HAP-1 (cell line): ENCODE data around the gene ARMC12.

Experiments
- DNase-seq, 2 experiments: peaks; one replicate each; pipeline ENCODE4 v3.0.0-alpha.2; 2016 to 2020; ENCODE audit warnings: low spot score in 2 of 2
- H3K27me3 ChIP-seq: fragments of 250-450 bp; sonication (Bioruptor Pico); 2 replicates; pipeline ENCODE4 v1.5.1; 2020; ENCODE audit warnings: low read depth, mild to moderate bottlenecking, moderate library complexity
- H3K36me3 ChIP-seq: fragments of 250-450 bp; sonication (Bioruptor Pico); replicated peaks from 2 replicates; pipeline ENCODE4 v1.5.1; 2020; ENCODE audit warnings: mild to moderate bottlenecking
- H3K4me1 ChIP-seq: fragments of 250-450 bp; sonication (Bioruptor Pico); 2 replicates; pipeline ENCODE4 v1.5.1; 2020; ENCODE audit warnings: mild to moderate bottlenecking
- H3K4me3 ChIP-seq: fragments of 250-450 bp; sonication (Bioruptor Pico); 2 replicates; pipeline ENCODE4 v1.5.1; 2020; ENCODE audit warnings: mild to moderate bottlenecking, moderate library complexity
- H3K9me3 ChIP-seq: fragments of 250-450 bp; sonication (Bioruptor Pico); 2 replicates; pipeline ENCODE4 v1.5.1; 2020; ENCODE audit warnings: mild to moderate bottlenecking, moderate library complexity
- in situ Hi-C: fragments of 300-500 bp; cut with MboI; formaldehyde crosslinking; loops from 3 replicates; pipeline ENCODE4 v1.14.3; 2020; ENCODE audit warnings: low sequenced_read_pairs, inconsistent platforms, mixed read lengths

Gene ARMC12

DNA sequence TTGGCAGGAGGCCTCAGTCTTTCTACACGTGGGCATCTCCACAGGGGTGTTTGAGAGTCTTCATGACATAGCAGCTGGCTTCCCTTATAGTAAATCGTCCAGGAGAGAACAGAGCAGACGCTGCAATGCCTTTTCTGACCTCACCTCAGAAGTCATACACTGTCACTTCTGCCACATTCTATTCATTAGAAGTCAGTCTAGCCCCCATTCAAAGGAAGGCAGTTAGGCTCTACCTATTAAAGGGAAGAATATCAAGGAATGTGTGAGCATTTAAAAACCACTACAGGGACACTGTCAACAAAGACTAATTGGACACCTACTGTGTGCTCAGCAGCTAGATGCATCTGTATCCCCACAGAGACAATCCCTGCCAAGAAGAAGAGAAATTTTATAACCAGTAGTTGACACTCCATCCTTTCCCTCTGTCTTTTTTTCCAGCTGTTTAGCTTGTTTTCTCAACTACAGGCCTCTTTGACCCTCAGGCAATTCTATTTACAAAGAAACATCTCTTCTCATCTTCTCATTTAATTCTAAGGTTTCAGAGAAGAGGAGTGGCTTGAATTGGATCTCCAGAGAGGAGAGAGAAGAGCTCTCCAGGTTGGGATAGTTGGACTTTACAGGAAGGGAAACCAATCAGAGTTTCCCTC is 18.6 kb downstream of the ARMC12 start:
- no peaks in the 10 kb centered on the region for H3K9me3 ChIP-seq
- in situ Hi-C loops = no loop called here

DNA sequence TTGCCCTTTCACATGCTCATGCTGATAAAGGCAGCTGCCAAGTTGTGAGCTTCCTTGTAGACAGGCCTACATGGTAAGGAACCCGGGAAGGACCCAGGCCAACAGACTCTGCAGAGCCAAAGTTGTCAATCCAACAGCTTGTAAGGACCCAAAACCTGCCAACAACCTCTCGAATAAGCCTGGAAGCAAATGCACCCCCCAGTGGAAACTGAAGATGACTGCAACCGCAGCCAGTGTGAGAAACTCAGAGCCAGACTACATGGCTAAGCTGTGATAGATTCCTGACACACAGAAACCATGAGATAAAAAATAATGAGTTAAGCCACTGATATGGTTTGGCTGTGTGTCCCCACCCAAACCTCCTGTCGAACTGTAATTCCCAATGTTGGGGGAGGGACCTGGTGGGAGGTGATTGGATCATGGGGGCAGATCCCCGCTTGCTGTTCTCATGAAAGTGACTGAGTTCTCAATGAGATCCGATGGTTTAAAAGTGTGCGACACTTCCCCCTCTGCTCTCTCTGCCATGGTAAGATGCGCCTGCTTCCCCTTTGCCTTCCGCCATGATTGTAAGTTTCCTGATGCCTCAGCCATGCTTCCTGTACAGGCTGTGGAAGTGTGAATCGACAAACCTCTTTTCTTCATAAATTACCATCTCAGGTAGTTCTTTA is 20.8 kb downstream of the ARMC12 start:
- no peak overlapping the region for H3K4me3 ChIP-seq
- H3K9me3 ChIP-seq = no peaks in the 10 kb centered on the region
- in situ Hi-C loops = no loop called here
- no peaks in the 10 kb centered on the region for H3K27me3 ChIP-seq
- no peaks in the 10 kb centered on the region for H3K36me3 ChIP-seq
- no peaks in the 10 kb centered on the region for H3K4me1 ChIP-seq
- DNase-seq = peak; percentile 38 to 57

More for the DNA sequence above, 18.6 kb downstream of the ARMC12 start:
- H3K4me3 ChIP-seq = no peak overlapping the region
- H3K4me1 ChIP-seq = no peaks in the 10 kb centered on the region
- no peaks in the 10 kb centered on the region for H3K36me3 ChIP-seq
- DNase-seq = no peak
- no peaks in the 10 kb centered on the region for H3K27me3 ChIP-seq

DNA sequence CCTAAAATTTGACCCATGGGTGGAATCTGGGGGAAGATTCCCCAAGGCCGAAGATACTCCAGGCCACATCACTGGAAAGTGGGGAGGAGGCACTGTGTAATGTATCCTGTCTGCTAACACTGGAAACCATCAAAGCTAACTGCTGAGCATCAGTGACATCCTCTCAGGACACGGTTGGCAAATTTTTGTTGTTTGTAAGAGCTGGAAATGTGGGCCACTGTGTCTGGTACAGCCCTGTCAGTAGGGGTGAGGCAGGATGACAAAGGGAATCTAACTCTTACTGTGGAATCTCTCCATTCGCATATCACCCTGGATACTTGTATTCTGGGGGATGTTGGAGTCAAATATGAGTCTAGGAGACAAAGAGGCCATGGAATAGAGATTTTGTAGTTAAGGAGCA is 22.6 kb downstream of the ARMC12 start:
- in situ Hi-C loops = no loop called here
- peaks cover 12% of the 10 kb centered on the region; the same call in 1 of the 2 replicates for H3K27me3 ChIP-seq

GRCh38 chr6:35765739-35766138 is 28.9 kb downstream of the ARMC12 start:
- peaks cover 17% of the 10 kb centered on the region for H3K27me3 ChIP-seq
- H3K4me1 ChIP-seq = peaks cover 8% of the 10 kb centered on the region
- H3K9me3 ChIP-seq = no peaks in the 10 kb centered on the region; the same call in 1 of the 2 replicates
- no peak overlapping the region for H3K4me3 ChIP-seq
- in situ Hi-C loops = no loop called here
- no peak for DNase-seq
- H3K36me3 ChIP-seq = no peaks in the 10 kb centered on the region

More for the DNA sequence above, 22.6 kb downstream of the ARMC12 start:
- H3K4me1 ChIP-seq = peaks cover 3% of the 10 kb centered on the region; the same call in 1 of the 2 replicates
- no peak overlapping the region for H3K4me3 ChIP-seq
- DNase-seq = no peak
- H3K9me3 ChIP-seq = no peaks in the 10 kb centered on the region
- H3K36me3 ChIP-seq = no peaks in the 10 kb centered on the region

DNA sequence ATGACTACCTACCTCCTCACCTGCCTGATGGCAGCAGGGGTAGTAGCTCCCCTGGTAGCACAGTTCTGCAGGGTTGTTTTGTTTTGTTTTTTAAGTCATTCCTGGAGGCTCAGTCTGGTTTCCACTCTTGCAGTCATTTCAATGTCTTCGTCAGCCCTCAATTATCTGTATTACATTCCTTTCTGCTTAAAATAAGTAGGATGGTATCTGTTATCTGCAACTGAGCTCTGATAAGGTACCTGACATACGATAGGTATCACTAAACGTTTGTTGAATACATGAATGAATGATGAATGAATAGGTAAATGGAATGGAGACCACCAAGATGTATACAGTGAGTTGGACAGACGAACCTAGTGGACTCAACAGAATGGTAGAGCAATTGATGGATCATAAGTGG is 32.4 kb downstream of the ARMC12 start:
- H3K36me3 ChIP-seq = no peaks in the 10 kb centered on the region
- in situ Hi-C loops = no loop called here
- H3K27me3 ChIP-seq = peaks cover 7% of the 10 kb centered on the region
- no peak overlapping the region for H3K4me3 ChIP-seq
- H3K9me3 ChIP-seq = no peaks in the 10 kb centered on the region; the same call in 1 of the 2 replicates
- peaks cover 5% of the 10 kb centered on the region for H3K4me1 ChIP-seq
- no peak for DNase-seq

DNA sequence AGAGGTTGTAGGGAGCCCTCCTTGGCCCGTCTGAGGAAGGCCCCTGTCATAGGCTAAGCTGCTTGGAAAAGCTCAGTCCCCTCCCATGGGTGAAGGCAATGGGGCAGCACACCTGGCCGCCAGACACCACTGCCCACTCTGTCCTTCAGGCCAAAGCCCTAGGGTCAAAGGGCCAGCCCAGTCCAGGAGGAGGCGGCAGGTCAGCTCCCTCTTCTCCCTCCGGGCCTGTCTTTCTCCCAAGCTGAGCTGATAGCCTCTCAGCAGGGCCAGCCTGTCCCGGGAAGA is 34.5 kb downstream of the ARMC12 start:
- Histone ChIP-seq H3K9me3 (no peaks in the 10 kb centered on the region; the same call in 1 of the 2 replicates), H3K27me3 (peaks cover 5% of the 10 kb centered on the region; the same call in 1 of the 2 replicates), H3K36me3 (no peaks in the 10 kb centered on the region), H3K4me1 (peaks cover 3% of the 10 kb centered on the region), H3K4me3 (no peak overlapping the region)
- in situ Hi-C loops = no loop called here
- DNase-seq = no peak

- H3K27me3 ChIP-seq = no peaks in the 10 kb centered on the region
Measured at GRCh38 chr6:35774116-35774794, 37.4 kb downstream of the ARMC12 start.

GRCh38 chr6:35775031-35775430 is 38.2 kb downstream of the ARMC12 start:
- peaks cover 7% of the 10 kb centered on the region for H3K4me1 ChIP-seq
- DNase-seq = no peak
- no peaks in the 10 kb centered on the region for H3K27me3 ChIP-seq
- H3K9me3 ChIP-seq = no peaks in the 10 kb centered on the region
- in situ Hi-C loops = no loop called here
- H3K4me3 ChIP-seq = no peak overlapping the region
- no peaks in the 10 kb centered on the region for H3K36me3 ChIP-seq

More at GRCh38 chr6:35774116-35774794, 37.4 kb downstream of the ARMC12 start:
- peaks cover 7% of the 10 kb centered on the region for H3K4me1 ChIP-seq
- in situ Hi-C loops = no loop called here
- no peaks in the 10 kb centered on the region for H3K9me3 ChIP-seq
- H3K36me3 ChIP-seq = no peaks in the 10 kb centered on the region
- H3K4me3 ChIP-seq = no peak overlapping the region
- no peak for DNase-seq

- H3K27me3 ChIP-seq = no peaks in the 10 kb centered on the region
- H3K4me3 ChIP-seq = peak within 1 kb of the TSS; percentile 36
- H3K4me1 ChIP-seq = peaks cover 7% of the 10 kb centered on the region
- no peaks in the 10 kb centered on the region for H3K9me3 ChIP-seq
- in situ Hi-C loops = no loop called here
- no peaks in the 10 kb centered on the region for H3K36me3 ChIP-seq
- peak; percentile 38 to 76 for DNase-seq
Measured at GRCh38 chr6:35776364-35777215, 39.8 kb downstream of the ARMC12 start, which contains the start of gene CLPSL2. Gene CLPSL2 (plus strand): TSS chr6:35776598. CDS start chr6:35776619, 21 bp downstream.

DNA sequence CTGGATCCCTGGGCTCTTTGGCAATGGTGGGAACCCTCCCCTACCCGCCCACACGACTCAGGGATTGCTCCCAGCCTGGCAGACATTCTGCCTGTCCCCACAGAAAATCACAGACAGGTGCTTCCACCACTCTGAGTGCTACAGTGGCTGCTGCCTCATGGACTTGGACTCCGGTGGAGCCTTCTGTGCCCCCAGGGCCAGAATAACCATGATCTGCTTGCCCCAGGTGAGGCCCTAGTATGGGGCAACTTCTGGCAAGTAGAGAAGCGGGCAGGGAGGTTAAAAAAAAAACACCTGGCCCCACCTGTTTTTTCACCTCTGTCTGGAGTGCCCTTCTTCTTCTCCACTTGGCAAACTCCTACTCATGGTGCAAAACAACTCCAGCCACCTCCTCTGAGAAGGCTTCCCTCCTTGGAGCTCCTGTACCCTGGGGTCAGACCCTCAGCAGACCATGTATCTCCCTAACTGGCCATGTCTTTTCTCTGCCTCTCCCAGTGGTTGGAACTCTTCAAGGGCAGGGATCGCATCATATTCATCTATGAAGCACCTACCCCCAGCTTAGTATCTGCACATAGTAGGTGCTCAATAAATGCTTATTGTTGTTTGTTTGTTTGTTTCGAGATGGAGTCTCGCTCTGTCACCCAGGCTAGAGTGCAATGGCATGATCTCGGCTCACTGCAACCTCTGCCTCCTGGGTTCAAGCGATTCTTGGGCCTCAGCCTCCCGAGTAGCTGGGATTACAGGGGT is 40.7 kb downstream of the ARMC12 start:
- H3K27me3 ChIP-seq = no peaks in the 10 kb centered on the region
- no peaks in the 10 kb centered on the region for H3K36me3 ChIP-seq
- in situ Hi-C loops = no loop called here
- no peak for DNase-seq
- peaks cover 7% of the 10 kb centered on the region for H3K4me1 ChIP-seq
- H3K9me3 ChIP-seq = no peaks in the 10 kb centered on the region
- H3K4me3 ChIP-seq = no peak overlapping the region

DNA sequence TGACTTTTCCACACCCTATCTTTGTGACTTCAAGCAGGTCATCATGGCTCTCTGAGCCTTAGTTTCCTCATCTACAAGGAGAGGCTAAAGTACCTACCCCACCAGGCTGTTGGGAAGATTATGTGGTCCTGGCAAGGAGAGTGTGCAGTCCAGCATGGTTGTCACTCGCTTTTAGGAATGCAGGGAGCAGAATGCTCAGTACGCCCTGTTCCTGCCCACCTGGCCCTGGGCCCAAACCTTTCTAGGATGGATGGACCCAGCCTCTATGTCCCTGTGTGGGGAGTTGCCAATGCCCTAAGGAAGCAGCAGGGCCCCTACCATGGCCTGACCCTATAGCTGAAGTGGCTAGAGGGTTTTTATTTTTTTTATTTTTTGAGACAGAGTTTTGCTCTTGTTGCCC is 41.6 kb downstream of the ARMC12 start:
- Histone ChIP-seq H3K36me3 (no peaks in the 10 kb centered on the region), H3K4me3 (no peak overlapping the region), H3K9me3 (no peaks in the 10 kb centered on the region), H3K4me1 (peaks cover 11% of the 10 kb centered on the region), H3K27me3 (no peaks in the 10 kb centered on the region)
- no peak for DNase-seq
- in situ Hi-C loops = no loop called here

DNA sequence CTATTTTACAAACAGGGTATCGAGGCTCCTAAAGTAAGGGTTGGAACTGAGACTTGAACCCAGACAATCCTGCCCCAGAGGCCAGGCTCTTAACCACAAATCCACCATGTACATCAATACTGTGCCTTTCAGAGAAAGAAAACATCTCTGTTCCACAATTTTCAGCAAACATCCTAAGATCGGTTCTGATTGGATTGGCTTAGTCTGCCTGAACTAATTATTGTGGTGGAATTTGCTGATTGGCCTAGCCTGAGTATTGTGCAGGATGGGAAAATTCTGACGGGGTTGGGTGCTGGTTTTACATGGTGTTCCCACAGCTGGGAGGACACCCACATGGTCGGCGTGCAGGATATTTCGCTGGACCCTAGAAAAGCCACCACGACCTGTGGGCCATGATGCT is 43.9 kb downstream of the ARMC12 start, which contains the start of gene CLPSL1:
CLPSL1 (plus strand) TSS at position 301 of the 400 bp plus-strand sequence; CDS start at position 393, 92 bp downstream.
- H3K27me3 ChIP-seq = no peaks in the 10 kb centered on the region

GRCh38 chr6:35781290-35781689 is 44.5 kb downstream of the ARMC12 start:
- H3K27me3 ChIP-seq = no peaks in the 10 kb centered on the region
- no peak overlapping the region for H3K4me3 ChIP-seq
- in situ Hi-C loops = no loop called here
- H3K9me3 ChIP-seq = no peaks in the 10 kb centered on the region
- DNase-seq = no peak
- H3K36me3 ChIP-seq = no peaks in the 10 kb centered on the region
- H3K4me1 ChIP-seq = peaks cover 18% of the 10 kb centered on the region

More for the DNA sequence above, 43.9 kb downstream of the ARMC12 start, which contains the start of gene CLPSL1:
- in situ Hi-C loops = no loop called here
- H3K4me1 ChIP-seq = peaks cover 21% of the 10 kb centered on the region
- H3K36me3 ChIP-seq = no peaks in the 10 kb centered on the region
- H3K4me3 ChIP-seq = no peak within 1 kb of the TSS
- no peak for DNase-seq
- H3K9me3 ChIP-seq = no peaks in the 10 kb centered on the region
